ENCODE results near the gene GMDS.

The GMDS gene

GRCh38 chr6:1594445-1595200 lies 650.8 kb downstream of the GMDS start:
- DNase-seq = no peak

- DNase-seq = no peak
Observed at GRCh38 chr6:1593958-1594314, 651.5 kb downstream of the GMDS start.

GRCh38 chr6:1593286-1593957 lies 652.0 kb downstream of the GMDS start:
- no peak for DNase-seq

GRCh38 chr6:1592852-1593251 lies 652.6 kb downstream of the GMDS start:
- no peak for DNase-seq

- no peak for DNase-seq
Observed at GRCh38 chr6:1591926-1592325, 653.5 kb downstream of the GMDS start.

- no peak for DNase-seq
Observed at GRCh38 chr6:1591243-1591642, 654.2 kb downstream of the GMDS start.

GRCh38 chr6:1590580-1590979 lies 654.8 kb downstream of the GMDS start:
- no peak for DNase-seq

- DNase-seq = no peak
Observed at GRCh38 chr6:1589208-1589607, 656.2 kb downstream of the GMDS start.

GRCh38 chr6:1587977-1588376 lies 657.4 kb downstream of the GMDS start:
- DNase-seq = no peak

GRCh38 chr6:1587546-1587945 lies 657.9 kb downstream of the GMDS start:
- DNase-seq = no peak

- DNase-seq = no peak
Observed at GRCh38 chr6:1586861-1587450, 658.4 kb downstream of the GMDS start.

- DNase-seq = no peak
Observed at GRCh38 chr6:1586256-1586655, 659.1 kb downstream of the GMDS start.

GRCh38 chr6:1585669-1586049 lies 659.7 kb downstream of the GMDS start:
- DNase-seq = no peak

GRCh38 chr6:1584996-1585668 lies 660.3 kb downstream of the GMDS start:
- DNase-seq = peak; percentile 38

GRCh38 chr6:1584146-1584545 lies 661.3 kb downstream of the GMDS start:
- DNase-seq = no peak

GRCh38 chr6:1581120-1581991 lies 664.0 kb downstream of the GMDS start:
- no peak for DNase-seq

GRCh38 chr6:1580585-1580984 lies 664.8 kb downstream of the GMDS start:
- DNase-seq = no peak

GRCh38 chr6:1580109-1580508 lies 665.3 kb downstream of the GMDS start:
- DNase-seq = no peak

- DNase-seq = no peak
Observed at GRCh38 chr6:1579096-1579495, 666.3 kb downstream of the GMDS start.

- no peak for DNase-seq
Observed at GRCh38 chr6:1577896-1578745, 667.3 kb downstream of the GMDS start.

- DNase-seq = no peak
Observed at GRCh38 chr6:1577146-1577680, 668.2 kb downstream of the GMDS start.

GRCh38 chr6:1576711-1577110 lies 668.7 kb downstream of the GMDS start:
- DNase-seq = no peak
